Endothelial cell of umbilical vein (primary cell): ENCODE measurements around the gene NLRP13.

ENCODE experiments used
- CTCF ChIP-seq, 2 donors: IDR thresholded peaks; 1 replicate in 1 of 2; 2 replicates in 1 of 2; pipeline ENCODE4 v1.5.1; 2011; ENCODE audit warnings: low read length in 2 of 2, mild to moderate bottlenecking in 2 of 2, moderate library complexity in 2 of 2, control low read depth in 1 of 2, inconsistent platforms in 1 of 2, low read depth in 1 of 2; ENCODE audit not compliant: insufficient read depth in 1 of 2; ENCODE audit errors: extremely low read depth in 1 of 2
- EZH2 ChIP-seq: IDR thresholded peaks from 2 replicates; pipeline ENCODE4 v1.6.1; 2012; ENCODE audit warnings: borderline replicate concordance, low read depth, mild to moderate bottlenecking, moderate library complexity, low read length, inconsistent platforms; ENCODE audit not compliant: severe bottlenecking
- FOS ChIP-seq: IDR thresholded peaks from 2 replicates; pipeline ENCODE4 v1.6.1; 2011; ENCODE audit warnings: mild to moderate bottlenecking, low read length, moderate library complexity, borderline replicate concordance; ENCODE audit not compliant: insufficient read depth
- GATA2 ChIP-seq: IDR thresholded peaks from 2 replicates; pipeline ENCODE4 v1.7.0; 2011; ENCODE audit warnings: low read depth, mild to moderate bottlenecking, moderate library complexity, mixed read lengths, low read length; ENCODE audit not compliant: insufficient read length, insufficient read depth
- JUN ChIP-seq: IDR thresholded peaks from 2 replicates; pipeline ENCODE4 v1.6.1; 2011; ENCODE audit warnings: borderline replicate concordance, low read depth; ENCODE audit not compliant: insufficient read length, insufficient read depth
- MAX ChIP-seq: IDR thresholded peaks from 2 replicates; pipeline ENCODE4 v1.6.1; 2011; ENCODE audit not compliant: insufficient read depth, insufficient read length
- MYC ChIP-seq: IDR thresholded peaks from one replicate; pipeline ENCODE4 v1.6.1; 2011; ENCODE audit warnings: mild to moderate bottlenecking, low read depth, low read length
- POLR2A ChIP-seq: IDR thresholded peaks from 2 replicates; pipeline ENCODE4 v1.6.1; 2012; ENCODE audit warnings: low read depth, mild to moderate bottlenecking, control low read depth, low read length
- POLR2AphosphoS5 ChIP-seq: IDR thresholded peaks from 2 replicates; pipeline ENCODE4 v1.6.1; 2012; ENCODE audit warnings: low read depth, mild to moderate bottlenecking, control low read depth, low read length, moderate library complexity; ENCODE audit not compliant: insufficient read depth

- no peak for TF ChIP-seq EZH2
- TF ChIP-seq CTCF (IDR thresholded peaks at IDR 0.05; ENCODE audit: extremely low read depth in 1 of 2, insufficient read depth in 1 of 2, low read depth in 1 of 2, low read length in 2 of 2), result no peak
- no peak for TF ChIP-seq MAX
- TF ChIP-seq POLR2A, result no peak
- TF ChIP-seq POLR2AphosphoS5, result no peak
- TF ChIP-seq MYC, result no peak
- TF ChIP-seq FOS, result no peak
- no peak for TF ChIP-seq JUN
- no peak for TF ChIP-seq GATA2
Measured at GRCh38 chr19:55947532-55947931, 15.4 kb upstream of the NLRP13 start, which contains the start of gene NLRP8.
